Stimulated activated CD4-positive, alpha-beta T cell treated with anti-CD3 and anti-CD28 coated beads, TNF-alpha, amount 100 ng/mL, for 24 hours (primary cell): Measurements from ENCODE around the gene SPNS3.

ENCODE experiments used
- DNase-seq, 3 experiments: peaks; one replicate each; pipeline ENCODE4 v3.0.0-alpha.2; 2020; ENCODE audit warnings: low read depth in 3 of 3

The SPNS3 gene

GRCh38 chr17:4509923-4510617, 76.3 kb downstream of the SPNS3 start:
- DNase-seq = no peak

- no peak for DNase-seq
Observed at GRCh38 chr17:4510618-4510941, 76.8 kb downstream of the SPNS3 start.

- no peak for DNase-seq
Observed at GRCh38 chr17:4511199-4511932, 77.6 kb downstream of the SPNS3 start.

GRCh38 chr17:4512156-4513112, 78.7 kb downstream of the SPNS3 start:
- DNase-seq = no peak

- no peak for DNase-seq
Observed at GRCh38 chr17:4513113-4514032, 79.6 kb downstream of the SPNS3 start.

GRCh38 chr17:4514206-4514605, 80.5 kb downstream of the SPNS3 start:
- no peak for DNase-seq

GRCh38 chr17:4514779-4515178, 81.0 kb downstream of the SPNS3 start:
- no peak for DNase-seq

GRCh38 chr17:4515501-4515900, 81.8 kb downstream of the SPNS3 start:
- DNase-seq = no peak

- DNase-seq = no peak
Observed at GRCh38 chr17:4516735-4517134, 83.0 kb downstream of the SPNS3 start.

GRCh38 chr17:4518901-4519300, 85.2 kb downstream of the SPNS3 start:
- no peak for DNase-seq

GRCh38 chr17:4519361-4519788, 85.6 kb downstream of the SPNS3 start:
- DNase-seq = no peak

GRCh38 chr17:4520060-4520893, 86.5 kb downstream of the SPNS3 start:
- DNase-seq = no peak

- DNase-seq = no peak
Observed at GRCh38 chr17:4520894-4521600, 87.3 kb downstream of the SPNS3 start.

- no peak for DNase-seq
Observed at GRCh38 chr17:4522661-4523060, 88.9 kb downstream of the SPNS3 start.

- no peak for DNase-seq
Observed at GRCh38 chr17:4523946-4524345, 90.2 kb downstream of the SPNS3 start.

- DNase-seq = no peak
Observed at GRCh38 chr17:4525691-4526397, 92.1 kb downstream of the SPNS3 start.

- no peak for DNase-seq
Observed at GRCh38 chr17:4527134-4527533, 93.4 kb downstream of the SPNS3 start.

- DNase-seq = no peak
Observed at GRCh38 chr17:4527566-4528125, 93.9 kb downstream of the SPNS3 start.
